ENCODE results near the gene FCHO2.

DNA sequence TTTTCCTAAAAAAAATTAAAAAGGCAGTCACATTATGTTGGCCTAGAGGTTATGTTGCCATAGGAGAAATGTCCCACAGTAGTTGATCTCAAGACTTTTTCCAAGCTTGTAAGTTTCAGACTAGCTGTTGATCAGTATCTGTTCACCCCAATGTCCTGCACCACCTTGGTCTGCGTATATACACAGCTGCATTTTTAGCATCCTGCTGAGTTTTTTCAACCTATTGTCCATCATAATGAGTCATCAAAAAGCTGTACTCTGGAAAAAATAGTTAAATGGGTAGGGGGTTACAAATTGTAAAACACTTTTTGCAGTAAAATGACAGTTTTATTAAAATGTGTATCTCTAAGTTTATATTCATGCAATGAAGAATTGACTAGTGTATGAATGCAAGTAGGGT lies 111.4 kb downstream of the FCHO2 start:
- TF ChIP-seq POLR2AphosphoS5 (IDR thresholded peaks at IDR 0.05; ENCODE audit: borderline replicate concordance, low read depth, low read length) = no peak
- no peak for TF ChIP-seq EZH2 (IDR thresholded peaks at IDR 0.05)
- no peak for TF ChIP-seq FOXP2 (optimal IDR thresholded peaks at IDR 0.05; ENCODE audit: control extremely low read depth, extremely low read length, insufficient read depth)
